ENCODE data around the gene SVIL.

GRCh38 chr10:29584436-29584835 lies 50.3 kb downstream of the SVIL start:
- TF ChIP-seq POLR2AphosphoS5 (IDR thresholded peaks at IDR 0.05) (no peak), CTCF (IDR thresholded peaks at IDR 0.05; ENCODE audit: poor library complexity, severe bottlenecking) (no peak), SMC3 (conservative IDR thresholded peaks at IDR 0.05; ENCODE audit: poor library complexity) (no peak), MXI1 (conservative IDR thresholded peaks at IDR 0.05; ENCODE audit: poor library complexity, severe bottlenecking) (no peak), REST (IDR thresholded peaks at IDR 0.05; ENCODE audit: borderline replicate concordance) (no peak), EP300 (conservative IDR thresholded peaks at IDR 0.05; ENCODE audit: poor library complexity, severe bottlenecking) (no peak), EZH2 (IDR thresholded peaks at IDR 0.05; ENCODE audit: borderline replicate concordance, insufficient read depth, low read length, poor library complexity, severe bottlenecking) (no peak)
